HG03521 (cell line): ENCODE results near the gene BROX.
"Not testable (repeated sequence)": the region's sequence is repeated elsewhere in the genome, so short reads cannot be mapped to it uniquely, and the experiment has no call there.

Experiments
- ATAC-seq: cut with Tn5 transposase; IDR thresholded peaks from one replicate; pipeline ENCODE4 v1.9.1; 2021; ENCODE audit warnings: mild to moderate bottlenecking, moderate library complexity; ENCODE audit not compliant: unreplicated experiment

The BROX gene

GRCh38 chr1:222730866-222731265, 18.5 kb downstream of the BROX start:
- no peak for ATAC-seq

- peak; percentile 98 for ATAC-seq
Observed at GRCh38 chr1:222732216-222733159, 20.1 kb downstream of the BROX start.

- no peak for ATAC-seq
Observed at GRCh38 chr1:222734740-222735139, 22.4 kb downstream of the BROX start.

- ATAC-seq: no peak
Observed at GRCh38 chr1:222736470-222736869, 24.1 kb downstream of the BROX start.

GRCh38 chr1:222736972-222737371, 24.6 kb downstream of the BROX start, which contains the start of gene FAM177B:
Gene FAM177B (plus strand): TSS chr1:222737202. CDS start chr1:222746546, 9,344 bp downstream.
- ATAC-seq: no peak

- ATAC-seq: no peak
Observed at GRCh38 chr1:222739465-222739864, 27.1 kb downstream of the BROX start.

- no peak for ATAC-seq
Observed at GRCh38 chr1:222739929-222740328, 27.6 kb downstream of the BROX start.

GRCh38 chr1:222741630-222742457, 29.5 kb downstream of the BROX start:
- not testable (repeated sequence) for ATAC-seq

GRCh38 chr1:222749927-222750326, 37.6 kb downstream of the BROX start:
- no peak for ATAC-seq

GRCh38 chr1:222750651-222751050, 38.3 kb downstream of the BROX start:
- ATAC-seq: peak; percentile 74

GRCh38 chr1:222751255-222751654, 38.9 kb downstream of the BROX start:
- no peak for ATAC-seq

GRCh38 chr1:222754366-222755139, 42.2 kb downstream of the BROX start:
- no peak for ATAC-seq

GRCh38 chr1:222757646-222758268, 45.4 kb downstream of the BROX start:
- ATAC-seq: no peak

GRCh38 chr1:222759451-222760035, 47.2 kb downstream of the BROX start:
- ATAC-seq: no peak

GRCh38 chr1:222761083-222761482, 48.7 kb downstream of the BROX start:
- no peak for ATAC-seq

GRCh38 chr1:222762178-222762577, 49.8 kb downstream of the BROX start:
- not testable (repeated sequence) for ATAC-seq

GRCh38 chr1:222767152-222767571, 54.8 kb downstream of the BROX start:
- ATAC-seq: no peak

GRCh38 chr1:222768592-222768991, 56.2 kb downstream of the BROX start:
- ATAC-seq: no peak

- no peak for ATAC-seq
Observed at GRCh38 chr1:222769181-222769580, 56.8 kb downstream of the BROX start.
